ENCODE data around the gene HARS1.
"Not testable (repeated sequence)": the region's sequence is repeated elsewhere in the genome, so short reads cannot be mapped to it uniquely, and the experiment has no call there.

HARS1 gene, protein sequence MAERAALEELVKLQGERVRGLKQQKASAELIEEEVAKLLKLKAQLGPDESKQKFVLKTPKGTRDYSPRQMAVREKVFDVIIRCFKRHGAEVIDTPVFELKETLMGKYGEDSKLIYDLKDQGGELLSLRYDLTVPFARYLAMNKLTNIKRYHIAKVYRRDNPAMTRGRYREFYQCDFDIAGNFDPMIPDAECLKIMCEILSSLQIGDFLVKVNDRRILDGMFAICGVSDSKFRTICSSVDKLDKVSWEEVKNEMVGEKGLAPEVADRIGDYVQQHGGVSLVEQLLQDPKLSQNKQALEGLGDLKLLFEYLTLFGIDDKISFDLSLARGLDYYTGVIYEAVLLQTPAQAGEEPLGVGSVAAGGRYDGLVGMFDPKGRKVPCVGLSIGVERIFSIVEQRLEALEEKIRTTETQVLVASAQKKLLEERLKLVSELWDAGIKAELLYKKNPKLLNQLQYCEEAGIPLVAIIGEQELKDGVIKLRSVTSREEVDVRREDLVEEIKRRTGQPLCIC

DNA sequence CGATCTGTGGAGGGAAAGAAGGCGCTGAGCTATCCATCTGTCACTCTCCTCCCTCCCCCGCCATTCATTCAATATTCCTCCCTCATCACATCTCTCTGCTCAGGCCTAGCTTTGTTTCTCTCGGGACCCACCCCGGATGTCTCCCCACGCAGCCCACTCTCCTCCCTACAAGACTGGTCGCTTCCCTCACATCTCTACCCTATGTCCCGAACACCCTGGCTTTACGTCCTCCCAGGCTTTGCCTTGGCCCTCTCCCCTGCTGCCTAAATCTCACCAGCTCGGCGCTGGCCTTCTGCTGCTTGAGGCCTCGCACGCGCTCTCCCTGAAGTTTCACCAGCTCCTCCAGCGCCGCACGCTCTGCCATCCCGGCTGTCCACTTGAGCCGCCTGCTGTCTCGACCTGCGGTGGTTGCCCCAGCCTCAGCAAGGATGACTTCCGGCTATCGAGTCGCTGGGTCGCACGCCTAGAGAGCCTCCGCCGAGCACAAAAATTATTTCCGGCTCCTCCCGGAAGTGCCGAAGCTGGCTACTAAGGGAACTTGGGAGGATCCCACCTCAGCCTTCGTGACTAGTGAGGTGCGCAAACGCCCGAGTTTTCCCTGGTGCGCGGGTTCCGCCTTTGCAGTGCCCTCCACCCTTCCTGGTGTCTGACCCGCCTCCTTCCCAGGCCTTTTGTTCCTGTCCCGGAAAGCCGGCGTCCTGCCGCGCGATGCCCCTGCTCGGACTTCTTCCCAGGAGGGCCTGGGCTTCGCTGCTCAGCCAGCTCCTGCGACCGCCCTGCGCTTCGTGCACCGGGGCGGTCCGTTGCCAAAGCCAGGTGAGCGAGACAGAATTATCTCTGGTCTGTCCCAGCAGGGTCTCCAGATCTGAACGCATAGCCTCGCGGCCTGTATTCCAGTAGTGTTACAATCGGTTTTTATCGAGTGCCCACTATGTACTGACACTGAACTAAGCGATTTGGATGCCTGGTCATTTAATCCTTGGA, at the start of gene HARS1, which contains the start of gene HARS2:
Gene HARS1 (minus strand): TSS at position 430 of the 984 bp plus-strand sequence. CDS start 66 bp downstream, at position 364.
Gene HARS2 (plus strand): TSS at position 515 of the 984 bp plus-strand sequence. CDS start 194 bp downstream, at position 709.
- peak; percentile 86 for DNase-seq

DNA sequence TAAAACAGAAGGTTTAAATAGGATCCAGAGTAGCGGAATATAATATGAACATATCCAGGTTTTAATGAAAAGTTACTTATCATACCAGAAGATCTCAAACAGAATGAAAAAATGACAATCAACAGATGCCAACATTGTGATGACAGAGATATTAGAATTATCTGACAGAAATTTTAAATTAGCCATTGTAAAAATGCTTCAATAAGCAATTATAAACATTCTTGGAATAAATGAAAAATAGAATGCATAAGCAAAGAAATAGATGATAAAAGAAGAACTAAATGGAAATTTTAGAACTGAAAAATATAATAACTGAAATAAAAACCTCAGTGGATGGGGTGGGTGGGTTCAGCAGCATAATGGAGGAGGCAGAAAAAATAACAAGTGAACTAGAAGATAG, 46.3 kb upstream of the HARS1 start:
- DNase-seq, result no peak

DNA sequence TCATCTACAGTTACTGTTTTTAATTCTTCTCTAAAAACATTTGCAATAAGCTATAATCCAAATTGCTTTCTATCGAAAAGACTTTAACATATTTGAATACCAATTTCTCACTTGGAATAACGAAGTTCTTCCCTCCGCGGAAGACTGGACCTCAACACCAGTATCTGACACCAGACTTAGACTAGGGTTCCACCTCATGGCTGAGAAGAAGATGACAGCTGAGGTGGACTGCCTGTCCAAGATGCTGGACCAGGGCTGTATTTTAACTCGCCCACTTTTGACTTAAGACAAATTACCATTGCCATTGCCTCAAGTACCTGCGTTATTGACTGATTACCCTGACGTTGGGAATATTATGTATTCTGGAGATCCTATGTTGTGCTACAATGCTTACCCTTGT, 43.2 kb upstream of the HARS1 start:
- no peak for DNase-seq

DNA sequence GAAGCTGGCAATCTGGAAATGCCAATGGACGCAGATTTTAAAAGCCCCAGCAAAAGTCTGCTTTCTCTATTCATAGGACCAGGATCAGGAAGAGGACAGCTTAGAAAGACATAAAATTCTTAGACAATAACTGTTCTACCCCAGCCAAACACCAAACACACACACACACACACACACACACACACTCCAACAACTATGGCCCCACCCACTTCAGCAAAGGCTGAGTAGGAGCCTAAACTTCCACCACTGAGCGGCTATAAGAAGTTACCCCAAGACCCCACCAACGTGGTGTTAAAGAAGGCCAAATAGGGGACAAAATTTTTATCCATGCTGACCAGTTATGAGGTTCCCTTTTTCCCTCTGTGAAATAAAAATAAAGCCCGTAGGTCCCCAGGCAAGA, 41.9 kb upstream of the HARS1 start:
- no peak for DNase-seq

DNA sequence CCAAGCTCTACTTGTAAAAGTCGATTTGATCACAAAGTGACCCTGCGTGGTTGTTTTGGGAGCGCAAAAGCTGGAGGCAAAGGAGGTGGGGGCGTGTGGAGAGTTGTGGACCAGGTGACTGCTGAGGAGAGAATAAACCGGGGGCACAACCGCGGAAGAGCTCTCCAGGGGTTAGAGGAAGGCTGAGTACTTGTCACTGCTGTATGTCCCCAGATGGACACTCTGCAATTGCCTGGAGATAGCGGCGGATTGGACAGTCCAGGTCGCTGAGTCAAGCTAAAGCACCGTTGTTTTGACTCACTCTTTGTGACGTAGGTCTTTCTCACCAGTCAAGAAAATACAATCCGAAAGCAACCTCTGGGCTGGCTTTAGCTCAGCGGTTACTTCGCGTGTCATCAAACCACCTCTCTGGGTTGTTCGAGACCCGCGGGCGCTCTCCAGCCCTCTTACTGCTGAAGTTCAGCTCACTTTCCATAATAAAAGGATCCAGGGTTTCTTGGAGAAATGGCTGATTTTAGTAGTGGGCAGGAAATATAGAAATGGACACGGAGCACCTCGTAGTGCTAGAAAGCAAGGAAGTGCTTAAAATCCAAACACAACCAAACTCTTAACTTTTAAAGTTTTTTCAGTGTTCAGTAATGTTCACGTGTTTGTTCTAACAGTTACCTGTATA, 34.8 kb upstream of the HARS1 start:
- peak; percentile 46 for DNase-seq

DNA sequence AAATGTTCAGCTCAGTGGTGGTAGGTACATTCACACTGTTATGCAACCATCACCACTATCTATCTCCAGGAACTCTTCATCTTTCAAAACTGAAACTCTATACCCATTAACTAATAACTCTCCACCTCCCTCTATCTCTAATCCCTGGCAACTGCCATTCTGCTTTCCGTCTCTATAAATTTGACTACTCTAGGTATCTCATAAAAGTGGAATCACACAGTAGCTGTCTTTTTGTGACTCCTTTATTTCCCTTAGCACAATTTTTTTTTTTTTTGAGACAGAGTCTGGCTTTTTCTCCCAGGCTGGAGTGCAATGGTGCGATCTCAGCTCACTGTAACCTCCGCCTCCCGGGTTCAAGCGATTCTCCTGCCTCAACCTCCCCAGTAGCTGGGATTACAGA, 30.2 kb upstream of the HARS1 start:
- not testable (repeated sequence) for DNase-seq

DNA sequence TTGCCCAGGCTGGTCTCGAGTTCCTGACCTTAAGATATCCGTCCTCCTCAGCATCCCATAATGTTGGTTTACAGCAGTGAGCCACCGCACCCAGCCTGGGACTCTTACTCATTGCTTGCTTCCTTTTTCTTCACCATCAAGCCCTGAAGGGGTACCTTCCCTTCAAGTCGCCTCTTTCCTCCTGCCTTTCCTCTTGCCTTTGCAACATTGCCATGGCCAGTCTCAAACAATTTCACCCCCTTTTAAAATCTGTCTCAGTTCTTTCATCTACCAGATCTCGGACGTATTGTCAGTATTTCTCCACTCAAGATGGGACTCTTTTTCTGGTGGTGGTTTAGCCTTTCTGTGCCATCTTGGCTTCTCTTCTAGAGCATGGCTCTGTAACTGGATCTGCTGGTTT, 29.6 kb upstream of the HARS1 start:
- DNase-seq, result not testable (repeated sequence)

DNA sequence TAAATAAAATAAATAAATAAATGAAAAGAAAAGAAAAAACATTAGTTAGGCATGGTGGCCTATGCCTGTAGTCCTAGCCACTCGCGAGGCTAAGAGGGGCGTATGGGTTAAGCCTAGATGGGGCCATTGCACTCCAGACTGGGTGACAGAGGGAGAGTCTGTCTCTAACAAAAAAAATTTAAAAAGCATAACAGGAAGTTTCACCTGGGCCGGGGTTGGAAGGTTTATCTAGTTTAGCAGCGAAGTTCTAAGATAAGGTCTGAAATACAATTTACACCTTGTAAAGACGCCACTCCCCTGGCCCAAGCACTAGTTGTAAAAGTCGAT, 27.1 kb upstream of the HARS1 start:
- DNase-seq, result no peak

DNA sequence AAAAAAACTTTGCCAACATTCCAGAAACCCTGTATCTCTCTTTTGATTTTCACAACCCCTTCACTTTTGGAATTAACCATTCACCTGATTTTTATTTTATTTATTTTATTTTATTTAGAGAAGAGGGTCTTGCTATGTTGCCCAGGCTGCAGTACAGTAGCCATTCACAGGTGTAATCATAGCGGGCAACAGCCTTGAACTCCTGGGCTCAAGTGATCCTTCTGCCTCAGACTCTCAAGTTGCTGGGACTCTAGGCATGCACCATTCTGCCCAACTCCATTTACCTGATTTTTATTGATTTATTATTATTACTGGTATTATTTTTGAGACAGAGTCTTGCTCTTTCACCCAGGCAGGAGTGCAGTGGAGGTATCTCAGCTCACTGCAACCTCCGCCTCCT, 25.1 kb upstream of the HARS1 start:
- DNase-seq, result not testable (repeated sequence)

DNA sequence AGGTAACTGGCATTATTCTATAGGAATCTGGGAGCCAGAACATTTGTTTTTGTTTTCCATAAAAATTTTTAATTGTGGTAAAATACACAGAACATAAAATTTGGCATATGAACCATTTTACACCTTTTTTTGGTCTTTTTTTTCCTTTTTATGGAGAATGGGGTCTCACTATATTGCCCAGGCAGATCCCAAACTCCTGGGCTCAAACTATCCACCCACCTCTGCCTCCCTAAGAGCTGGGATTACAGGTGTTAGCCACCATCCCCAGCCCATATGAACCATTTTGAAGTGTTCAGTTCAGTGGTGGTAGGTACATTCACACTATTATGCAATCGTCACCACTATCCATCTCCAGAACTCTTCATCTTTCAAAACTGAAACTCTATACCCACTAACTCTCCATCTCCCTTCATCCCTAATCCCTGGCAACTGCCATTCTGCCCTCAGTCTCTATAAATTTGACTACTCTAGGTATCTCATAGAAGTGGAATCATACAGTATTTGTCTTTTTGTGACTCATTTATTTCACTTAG, 22.5 kb upstream of the HARS1 start:
- no peak for DNase-seq

DNA sequence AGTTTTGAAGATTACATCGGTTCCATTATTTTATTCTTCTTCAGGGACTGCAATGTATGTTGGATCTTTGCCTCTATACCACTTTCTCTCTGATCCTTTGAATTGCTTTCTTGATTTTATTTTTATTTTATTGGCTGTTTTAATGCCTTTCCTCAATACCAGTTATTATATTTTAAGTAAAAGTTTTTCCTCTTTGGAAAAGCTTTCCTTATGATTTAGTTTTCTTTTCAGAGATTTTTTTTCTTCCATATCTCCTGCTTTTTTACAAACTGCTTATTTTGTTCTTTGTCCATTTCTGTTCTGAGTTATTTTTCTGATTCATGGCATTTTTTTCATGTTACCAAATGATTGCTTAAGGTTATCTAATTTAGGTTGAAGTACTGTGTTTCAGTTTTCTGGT, 20.6 kb upstream of the HARS1 start:
- DNase-seq, result no peak

DNA sequence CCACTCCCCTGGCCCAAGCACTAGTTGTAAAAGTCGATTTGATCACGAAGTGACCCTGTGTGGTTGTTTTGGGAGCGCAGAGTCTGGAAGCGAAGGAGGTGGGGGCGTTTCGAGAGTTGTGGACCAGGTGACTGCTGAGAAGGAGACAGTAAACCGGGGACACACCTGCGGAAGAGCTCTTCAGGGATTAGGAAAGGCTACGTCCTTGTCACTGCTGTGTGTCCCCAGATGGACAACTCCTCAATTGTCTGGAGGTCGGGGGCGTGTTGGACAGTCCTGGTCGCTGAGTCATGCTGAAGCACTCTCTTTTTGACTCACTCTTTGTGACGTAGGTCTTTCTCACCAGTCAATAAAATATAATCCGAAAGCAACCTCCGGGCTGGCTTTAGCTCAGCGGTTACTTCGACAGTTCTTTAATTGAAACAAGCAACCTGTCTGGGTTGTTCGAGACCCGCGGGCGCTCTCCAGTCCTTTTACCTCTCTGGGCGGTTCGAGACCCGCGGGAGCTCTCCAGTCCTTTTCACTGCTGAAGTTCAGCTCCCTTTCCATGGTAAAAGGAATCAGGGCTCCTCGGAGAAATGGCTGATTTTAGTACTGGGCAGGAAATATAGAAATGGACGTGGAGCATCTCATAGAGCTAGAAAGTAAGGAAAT, 19.9 kb upstream of the HARS1 start:
- peak; percentile 88 for DNase-seq

DNA sequence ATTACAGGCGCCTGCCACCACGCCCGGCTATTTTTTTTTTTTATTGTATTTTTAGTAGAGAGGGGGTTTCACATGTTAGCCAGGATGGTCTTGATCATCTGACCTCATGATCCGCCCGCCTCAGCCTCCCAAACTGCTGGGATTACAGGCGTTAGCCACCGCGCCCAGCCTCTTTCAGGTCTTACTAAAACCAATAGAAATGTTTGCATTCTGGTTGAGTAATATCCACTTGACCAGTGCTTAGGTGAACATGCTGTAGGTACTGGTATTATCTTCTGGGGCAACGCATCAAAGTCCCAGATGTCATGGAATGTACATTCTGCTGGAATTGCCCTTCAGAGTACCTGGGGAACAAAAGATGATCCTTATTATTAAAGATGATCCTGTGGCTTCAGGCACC, 17.6 kb upstream of the HARS1 start:
- not testable (repeated sequence) for DNase-seq

DNA sequence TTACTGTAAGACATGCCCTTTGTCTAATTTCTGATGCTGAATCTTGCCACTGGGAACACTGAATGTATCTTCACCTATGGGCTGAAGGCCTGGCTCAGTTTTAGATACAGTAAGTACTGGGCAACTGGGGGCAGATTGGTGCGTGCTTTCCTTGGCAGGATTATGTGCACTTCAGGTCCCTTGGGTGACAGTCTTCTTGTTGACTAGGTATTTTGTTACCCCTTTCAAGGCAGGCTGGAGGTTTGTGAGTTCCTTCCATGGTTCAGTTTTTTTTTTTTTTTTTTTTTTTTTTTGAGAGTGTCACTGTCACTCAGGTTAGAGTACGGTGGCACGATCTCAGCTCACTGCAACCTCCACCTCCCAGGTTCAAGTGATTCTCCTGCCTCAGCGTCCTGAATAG, 16.6 kb upstream of the HARS1 start:
- DNase-seq, result no peak

DNA sequence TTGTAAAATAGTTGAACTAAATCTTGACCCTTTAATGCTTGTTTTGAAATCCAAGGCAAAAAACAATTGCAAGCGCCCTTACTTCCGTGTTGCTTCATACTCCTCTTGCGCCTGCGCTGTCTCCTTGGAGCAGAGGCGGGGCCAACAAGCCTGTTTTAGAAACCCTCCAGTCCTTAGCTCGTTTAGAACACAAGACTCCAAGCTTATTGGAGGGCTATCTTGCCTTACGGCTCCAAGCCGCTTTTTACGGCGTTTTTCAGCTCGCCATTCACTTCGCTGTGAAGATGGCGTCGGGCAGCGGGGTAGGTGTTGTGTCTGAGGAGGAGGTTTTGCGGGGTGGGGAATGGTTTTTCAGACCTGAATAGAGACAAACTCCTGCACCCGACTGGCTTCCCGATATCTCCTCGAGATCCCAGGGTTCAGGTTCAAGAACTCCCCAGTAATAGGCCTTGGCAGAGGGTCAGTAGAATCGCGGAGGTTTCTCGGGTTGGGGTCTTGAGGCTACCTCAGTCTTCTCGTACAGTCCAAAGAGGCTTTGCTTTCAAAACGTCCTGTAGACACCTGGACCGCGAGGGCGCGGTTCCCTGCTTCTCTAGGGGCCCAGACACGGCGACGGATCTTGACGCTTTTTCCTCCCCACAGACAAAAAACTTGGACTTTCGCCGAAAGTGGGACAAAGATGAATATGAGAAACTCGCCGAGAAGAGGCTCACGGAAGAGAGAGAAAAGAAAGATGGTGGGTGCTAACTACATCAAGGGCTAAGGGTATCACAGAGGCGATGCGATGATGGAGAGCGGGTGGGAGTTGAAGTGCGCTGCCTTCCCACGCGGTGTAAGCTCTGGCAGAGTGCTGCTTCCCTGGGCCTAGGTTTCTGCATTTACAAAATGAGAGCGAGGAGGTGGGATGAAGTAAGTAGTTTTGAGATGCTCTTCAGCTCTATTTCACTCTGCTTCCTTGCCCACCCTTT, 9.3 kb upstream of the HARS1 start, which contains the start of gene ZMAT2:
Gene ZMAT2 (plus strand): TSS at position 271 of the 968 bp plus-strand sequence. CDS start 14 bp downstream, at position 285.
- DNase-seq, result peak; percentile 94

DNA sequence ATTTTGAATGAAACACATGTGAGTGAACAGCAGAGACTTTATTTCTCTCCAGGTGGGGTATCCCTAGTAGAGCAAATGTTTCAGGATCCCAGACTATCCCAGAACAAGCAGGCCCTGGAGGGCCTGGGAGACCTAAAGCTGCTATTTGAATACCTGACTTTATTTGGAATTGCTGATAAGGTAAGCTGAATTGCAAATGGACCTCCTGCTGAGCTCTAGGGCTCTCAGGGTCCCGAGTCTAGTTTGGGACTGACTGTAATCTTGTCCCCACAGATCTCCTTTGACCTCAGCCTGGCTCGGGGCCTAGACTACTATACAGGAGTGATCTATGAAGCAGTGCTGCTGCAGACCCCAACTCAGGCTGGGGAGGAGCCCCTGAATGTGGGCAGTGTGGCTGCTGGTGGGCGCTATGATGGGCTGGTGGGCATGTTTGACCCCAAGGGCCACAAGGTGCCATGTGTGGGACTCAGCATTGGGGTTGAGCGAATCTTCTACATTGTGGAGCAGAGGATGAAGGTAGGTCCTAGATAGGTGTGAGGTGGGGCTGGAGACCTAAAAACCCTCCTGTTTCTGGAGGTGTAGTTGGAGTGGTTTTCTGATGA, 5.8 kb upstream of the HARS1 start:
- DNase-seq, result no peak

DNA sequence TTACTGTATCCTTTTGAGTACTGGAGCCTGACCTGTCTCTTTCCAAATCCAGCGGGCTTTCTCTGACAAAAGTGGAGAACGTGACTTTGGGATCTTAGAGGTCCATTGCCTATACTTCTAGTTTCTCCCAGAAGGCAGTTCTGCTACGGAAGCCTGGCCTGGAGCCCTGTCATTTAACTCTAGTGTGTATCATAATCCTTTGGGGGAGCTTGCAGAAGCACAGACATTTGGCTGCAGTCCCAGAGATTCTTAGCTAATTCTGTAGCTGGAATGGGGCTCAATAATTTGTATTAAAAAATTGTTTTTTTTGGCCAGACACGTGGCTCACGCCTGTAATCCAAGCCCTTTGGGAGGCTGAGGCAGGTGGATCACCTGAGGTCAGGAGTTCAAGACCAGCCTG, 3.1 kb upstream of the HARS1 start:
- DNase-seq, result no peak

DNA sequence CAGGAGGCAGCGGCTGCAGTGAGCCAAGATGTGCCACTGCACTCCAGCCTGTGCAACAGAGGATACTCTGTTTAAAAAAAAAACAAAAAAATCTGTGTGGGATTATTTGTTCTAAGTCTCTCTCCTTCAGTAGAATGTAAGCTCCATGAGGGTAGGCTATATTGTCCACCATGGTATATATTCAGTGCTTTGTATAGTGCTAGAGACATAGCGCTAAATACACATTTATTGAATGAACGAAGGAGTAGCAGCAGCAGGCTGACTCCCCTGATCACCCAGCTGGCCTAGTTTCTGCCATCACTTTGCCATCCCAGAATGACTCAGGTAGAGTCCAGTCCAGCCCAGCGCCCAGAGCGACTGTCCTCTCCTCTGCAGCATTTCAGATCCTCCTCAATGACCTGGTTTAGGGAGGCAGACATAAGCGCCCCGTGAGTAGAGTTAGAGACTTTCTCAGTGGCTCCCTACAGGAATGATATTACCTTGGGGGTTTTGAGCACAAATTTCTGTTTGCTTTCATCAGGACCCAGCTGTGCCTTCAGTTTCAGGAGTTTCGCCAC, 716 bp downstream of the HARS1 start:
- DNase-seq, result no peak

DNA sequence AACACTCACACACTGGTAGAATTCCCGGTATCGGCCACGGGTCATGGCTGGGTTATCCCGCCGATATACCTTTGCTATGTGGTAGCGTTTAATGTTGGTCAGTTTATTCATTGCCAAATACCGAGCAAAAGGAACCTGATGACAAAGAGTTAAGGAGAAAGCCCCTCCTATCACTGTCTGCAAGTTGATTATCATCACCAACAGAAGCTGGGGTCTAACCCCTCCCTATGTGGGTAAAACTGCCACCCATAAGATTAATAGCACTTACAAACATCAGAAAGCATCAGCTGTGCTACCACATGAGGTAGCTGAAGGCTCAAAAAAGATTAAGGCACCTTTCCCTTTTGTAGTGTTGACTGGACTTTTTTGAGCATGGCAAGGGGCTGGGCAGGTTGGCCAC, 12.2 kb downstream of the HARS1 start:
- no peak for DNase-seq

DNA sequence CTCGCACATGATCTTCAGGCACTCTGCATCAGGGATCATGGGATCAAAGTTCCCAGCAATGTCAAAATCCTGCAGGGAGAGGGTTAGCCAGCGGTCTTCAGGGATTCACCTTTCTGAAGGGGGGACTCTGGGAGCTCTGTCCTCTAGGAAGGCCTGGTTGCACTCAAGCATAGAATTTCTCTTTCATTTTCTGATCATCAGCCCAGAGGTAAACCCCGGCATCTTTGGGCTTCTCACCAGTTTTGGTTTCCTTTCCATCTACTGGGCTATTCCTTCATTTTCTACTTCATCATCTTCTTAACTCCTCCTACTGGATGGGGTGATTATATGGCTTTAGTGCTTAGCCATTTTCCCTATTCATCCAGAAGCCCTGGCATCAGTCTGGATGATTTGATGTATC, 13.2 kb downstream of the HARS1 start:
- DNase-seq, result no peak

All from CD4-positive, alpha-beta T cell treated with Interleukin-6 for 4 hours (primary cell).